Measurements from ENCODE around the gene NFATC4. TPM values are rescaled to one million over a fixed set of nuclear protein-coding genes. Genes with fewer than 3 reads are reported as not detected.

The NFATC4 gene
- total RNA-seq, 1 donor from 2014 or later = 11.4 TPM

DNA sequence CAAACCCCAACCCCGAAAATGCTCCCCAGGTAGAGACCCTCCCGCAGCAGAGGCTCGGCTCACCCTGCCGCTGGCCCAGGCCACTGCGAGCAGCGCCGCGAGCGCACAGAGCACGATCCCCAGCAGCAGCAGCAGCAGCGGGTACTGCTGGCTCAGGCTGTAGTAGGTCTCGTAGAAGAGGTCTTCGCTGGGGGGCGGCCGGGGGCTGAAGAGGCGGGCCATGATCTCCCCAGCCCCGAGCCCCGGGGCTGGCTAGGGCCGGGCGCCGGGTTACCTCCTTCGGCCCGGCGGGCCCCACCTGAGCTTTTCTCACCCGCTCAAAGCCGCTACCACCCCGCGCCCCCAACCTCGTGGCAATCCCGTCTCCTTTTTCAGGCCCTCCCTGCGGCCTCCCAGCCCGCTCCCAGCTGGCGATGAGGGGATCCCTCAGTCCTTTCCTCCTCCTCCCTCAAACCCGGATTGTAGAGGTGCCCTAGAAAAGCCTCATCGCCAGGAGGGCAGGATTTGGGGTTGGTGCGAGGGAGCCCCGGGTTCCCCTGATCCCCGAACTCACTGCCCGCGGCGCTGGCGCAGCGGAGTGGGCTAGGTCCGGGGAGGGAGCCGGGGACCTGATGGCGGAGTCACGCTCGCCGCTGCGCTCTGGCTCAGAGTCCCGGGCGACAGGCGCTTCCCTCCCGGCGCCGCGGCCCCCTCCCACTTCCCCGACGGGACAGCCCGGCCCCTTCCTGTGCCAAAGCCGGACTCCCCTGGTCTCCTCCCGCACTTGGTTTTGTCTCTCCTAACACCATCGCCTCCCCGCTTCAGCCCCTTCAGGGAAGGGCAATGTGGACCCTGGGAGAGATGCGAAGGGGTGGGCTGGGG, 33.3 kb upstream of the NFATC4 start, which contains the start of gene ADCY4:
Gene ADCY4 (minus strand): TSS at position 641 of the 861 bp plus-strand sequence. CDS start 419 bp downstream, at position 222.
- TF ChIP-seq, protein P1, sequence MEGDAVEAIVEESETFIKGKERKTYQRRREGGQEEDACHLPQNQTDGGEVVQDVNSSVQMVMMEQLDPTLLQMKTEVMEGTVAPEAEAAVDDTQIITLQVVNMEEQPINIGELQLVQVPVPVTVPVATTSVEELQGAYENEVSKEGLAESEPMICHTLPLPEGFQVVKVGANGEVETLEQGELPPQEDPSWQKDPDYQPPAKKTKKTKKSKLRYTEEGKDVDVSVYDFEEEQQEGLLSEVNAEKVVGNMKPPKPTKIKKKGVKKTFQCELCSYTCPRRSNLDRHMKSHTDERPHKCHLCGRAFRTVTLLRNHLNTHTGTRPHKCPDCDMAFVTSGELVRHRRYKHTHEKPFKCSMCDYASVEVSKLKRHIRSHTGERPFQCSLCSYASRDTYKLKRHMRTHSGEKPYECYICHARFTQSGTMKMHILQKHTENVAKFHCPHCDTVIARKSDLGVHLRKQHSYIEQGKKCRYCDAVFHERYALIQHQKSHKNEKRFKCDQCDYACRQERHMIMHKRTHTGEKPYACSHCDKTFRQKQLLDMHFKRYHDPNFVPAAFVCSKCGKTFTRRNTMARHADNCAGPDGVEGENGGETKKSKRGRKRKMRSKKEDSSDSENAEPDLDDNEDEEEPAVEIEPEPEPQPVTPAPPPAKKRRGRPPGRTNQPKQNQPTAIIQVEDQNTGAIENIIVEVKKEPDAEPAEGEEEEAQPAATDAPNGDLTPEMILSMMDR (IDR thresholded peaks at IDR 0.05; ENCODE audit: partially characterized antibody, unreplicated experiment) = no peak
- no peak within 1 kb of the TSS for H3K27ac Mint-ChIP-seq (ENCODE audit: unreplicated experiment)

GRCh38 chr14:24335461-24336171, 32.4 kb upstream of the NFATC4 start:
- Mint-ChIP-seq H3K36me3 (ENCODE audit: unreplicated experiment) (peaks cover 4% of the 10 kb centered on the region), H3K4me3 (ENCODE audit: unreplicated experiment) (peak overlapping the region; percentile 74), H3K27me3 (ENCODE audit: unreplicated experiment) (peaks cover 35% of the 10 kb centered on the region)

More for the DNA sequence above, 33.3 kb upstream of the NFATC4 start, which contains the start of gene ADCY4:
- Mint-ChIP-seq H3K4me3 (ENCODE audit: unreplicated experiment) (peak within 1 kb of the TSS; percentile 82), H3K4me1 (ENCODE audit: low read depth, unreplicated experiment) (peaks cover 10% of the 10 kb centered on the region), H3K36me3 (ENCODE audit: unreplicated experiment) (peaks cover 4% of the 10 kb centered on the region), H3K27me3 (ENCODE audit: unreplicated experiment) (peaks cover 38% of the 10 kb centered on the region), H3K9me3 (ENCODE audit: unreplicated experiment) (peaks cover 10% of the 10 kb centered on the region)
- DNase-seq = peak; percentile 49

DNA sequence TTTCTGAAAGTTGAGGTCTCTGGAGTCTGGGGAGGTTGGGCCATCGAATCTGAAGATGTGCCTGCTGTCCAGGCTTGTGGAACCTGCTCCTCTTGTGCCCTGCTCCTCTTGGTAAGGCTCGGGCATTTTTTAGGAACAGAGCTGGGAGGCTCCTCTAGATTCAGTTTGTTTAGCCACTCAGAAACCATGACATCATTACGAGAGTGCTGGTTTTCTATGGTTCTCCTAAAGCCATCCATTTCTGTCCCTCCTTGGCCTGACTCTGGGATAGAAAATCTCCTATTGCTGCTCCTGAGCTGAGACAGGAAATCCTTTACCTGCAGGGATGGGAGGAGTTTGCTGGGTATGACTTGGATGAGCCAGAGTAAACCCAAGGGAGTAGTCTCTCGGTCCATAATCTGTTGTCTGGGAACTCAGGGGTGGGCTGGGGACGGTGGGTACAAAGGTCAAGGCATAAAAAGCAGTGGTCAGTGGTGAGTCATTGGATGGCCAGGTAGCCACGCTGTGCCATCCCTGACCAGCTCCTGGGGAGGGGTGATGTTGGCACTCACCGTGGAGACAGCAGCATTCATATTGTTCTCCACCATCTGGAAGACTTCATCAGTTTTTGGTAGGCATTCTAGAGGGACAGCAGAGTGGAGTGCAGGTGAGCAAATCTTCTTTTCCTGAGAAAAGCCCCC, 30.7 kb upstream of the NFATC4 start:
- no peak for DNase-seq
- Mint-ChIP-seq H3K9me3 (ENCODE audit: unreplicated experiment) (peaks cover 3% of the 10 kb centered on the region), H3K36me3 (ENCODE audit: unreplicated experiment) (peaks cover 1% of the 10 kb centered on the region), H3K4me1 (ENCODE audit: low read depth, unreplicated experiment) (peaks cover 6% of the 10 kb centered on the region), H3K27me3 (ENCODE audit: unreplicated experiment) (peaks cover 26% of the 10 kb centered on the region), H3K27ac (ENCODE audit: unreplicated experiment) (no peak overlapping the region), H3K4me3 (ENCODE audit: unreplicated experiment) (no peak overlapping the region)
- TF ChIP-seq, protein P1 (IDR thresholded peaks at IDR 0.05; ENCODE audit: partially characterized antibody, unreplicated experiment) = no peak

More at GRCh38 chr14:24335461-24336171, 32.4 kb upstream of the NFATC4 start:
- TF ChIP-seq, protein P1 (IDR thresholded peaks at IDR 0.05; ENCODE audit: partially characterized antibody, unreplicated experiment) = no peak
- Mint-ChIP-seq H3K27ac (ENCODE audit: unreplicated experiment) (no peak overlapping the region), H3K4me1 (ENCODE audit: low read depth, unreplicated experiment) (peaks cover 10% of the 10 kb centered on the region), H3K9me3 (ENCODE audit: unreplicated experiment) (peaks cover 8% of the 10 kb centered on the region)
- DNase-seq = no peak

- Mint-ChIP-seq H3K27ac (ENCODE audit: unreplicated experiment) (no peak overlapping the region), H3K9me3 (ENCODE audit: unreplicated experiment) (peaks cover 2% of the 10 kb centered on the region), H3K4me1 (ENCODE audit: low read depth, unreplicated experiment) (peaks cover 4% of the 10 kb centered on the region), H3K4me3 (ENCODE audit: unreplicated experiment) (no peak overlapping the region), H3K27me3 (ENCODE audit: unreplicated experiment) (peaks cover 26% of the 10 kb centered on the region), H3K36me3 (ENCODE audit: unreplicated experiment) (no peaks in the 10 kb centered on the region)
- TF ChIP-seq, protein P1 (IDR thresholded peaks at IDR 0.05; ENCODE audit: partially characterized antibody, unreplicated experiment) = no peak
- no peak for DNase-seq
Observed at GRCh38 chr14:24337824-24338175, 30.2 kb upstream of the NFATC4 start.

All from glutamatergic neuron (in vitro differentiated cells).